GM04503 (cell line): ENCODE measurements around the gene TBX20.

Experiments
- DNase-seq: peaks from one replicate; pipeline ENCODE4 v3.0.0-alpha.2; 2012; ENCODE audit warnings: low read depth

TBX20 gene

DNA sequence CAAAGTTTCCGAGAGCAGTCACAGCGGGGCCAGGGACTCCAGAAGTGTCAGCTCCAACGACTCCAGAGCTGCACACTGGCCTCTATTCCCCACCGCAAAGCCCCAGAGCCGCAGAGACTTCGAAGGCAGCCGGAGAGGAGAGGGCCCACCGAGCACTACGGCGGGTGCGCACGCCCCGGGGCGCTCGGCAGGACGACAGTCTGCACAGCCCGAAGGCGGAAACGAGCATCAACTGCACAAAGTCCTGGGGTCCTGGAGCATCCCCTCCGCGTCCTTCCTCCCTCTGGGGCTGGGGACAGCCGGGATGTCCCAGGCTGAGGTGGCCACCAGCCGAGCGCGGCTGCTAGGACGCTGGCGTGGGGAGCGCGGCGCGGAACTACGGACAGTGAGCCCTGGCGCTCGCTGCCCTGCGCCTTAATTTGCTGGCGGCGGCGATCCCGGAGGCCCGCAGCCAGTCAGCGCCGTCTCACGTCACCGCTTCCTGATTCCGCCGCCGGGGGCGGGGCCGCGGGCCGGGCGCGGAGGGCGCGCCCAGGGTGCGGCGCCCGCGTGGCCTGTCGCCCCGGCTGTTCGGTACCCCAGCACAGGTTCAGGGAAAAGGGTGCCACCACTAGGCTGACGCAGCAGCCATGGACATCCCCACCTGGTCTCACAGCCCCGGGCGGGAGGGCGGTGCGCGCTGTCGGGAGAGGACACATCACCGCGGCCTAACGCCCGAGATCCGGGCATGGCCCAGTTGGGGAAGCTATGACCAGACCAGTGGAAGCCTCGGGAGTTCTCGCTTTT, at the start of gene TBX20:
TSS of gene TBX20 (minus strand) at position 391 of the 786 bp plus-strand sequence. CDS start 480 bp downstream, outside the sequence.
- no peak for DNase-seq

DNA sequence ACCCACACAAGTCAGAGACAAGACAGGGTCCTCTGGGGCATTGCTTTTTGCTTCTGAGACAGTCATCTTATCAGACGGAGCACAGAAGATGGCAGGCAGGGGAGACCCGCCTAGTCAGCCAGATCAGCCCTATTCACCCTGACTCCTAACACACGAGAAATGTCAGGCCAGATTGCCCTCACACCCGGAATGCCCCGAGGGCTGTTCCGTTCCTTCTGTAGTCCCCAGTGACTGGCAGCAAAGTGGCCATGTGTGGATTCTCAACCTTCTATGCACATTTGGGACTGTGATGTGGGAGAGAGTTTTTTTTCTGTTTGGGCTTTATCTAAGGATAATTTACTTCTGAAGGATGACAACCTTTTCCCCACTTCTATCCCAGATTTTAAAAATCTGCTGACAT, 35.5 kb upstream of the TBX20 start:
- DNase-seq, result no peak

DNA sequence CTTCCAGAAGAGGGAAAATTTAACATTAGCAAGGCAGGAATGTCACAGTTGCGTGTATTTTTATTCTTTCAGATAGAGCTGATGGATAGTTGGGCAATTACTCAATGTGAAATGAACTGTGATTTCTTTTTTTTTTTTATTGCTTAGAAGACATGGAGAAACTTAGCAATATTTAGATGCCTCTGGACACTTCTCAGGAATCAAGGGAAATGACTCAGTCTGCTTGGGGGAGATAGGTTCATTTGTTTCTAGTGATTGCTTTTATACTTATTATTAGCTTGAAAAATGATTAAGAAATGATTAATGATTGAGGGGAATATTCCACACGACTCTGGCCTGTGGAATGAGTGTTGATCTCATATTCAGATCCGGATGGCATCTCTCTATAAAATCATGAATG, 33.1 kb upstream of the TBX20 start:
- no peak for DNase-seq

DNA sequence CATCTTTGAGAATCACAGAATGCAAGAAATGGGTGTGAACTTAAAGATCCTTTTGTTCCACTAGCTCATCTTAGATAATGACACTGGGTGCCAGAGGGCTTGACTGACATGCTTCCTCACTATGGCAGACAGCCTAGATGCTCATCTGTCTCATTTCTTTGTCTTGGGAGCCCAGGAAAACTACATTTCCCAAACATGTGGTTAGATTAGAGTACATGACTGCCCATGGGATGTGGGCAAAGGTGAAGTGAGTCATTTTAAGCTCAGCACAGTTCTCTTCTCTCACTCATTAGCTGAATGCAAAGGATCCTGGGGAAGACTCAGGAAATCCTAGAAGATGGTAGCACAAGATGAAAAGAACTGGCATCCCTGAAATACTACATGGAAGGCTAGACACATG, 32.5 kb upstream of the TBX20 start:
- DNase-seq, result no peak

DNA sequence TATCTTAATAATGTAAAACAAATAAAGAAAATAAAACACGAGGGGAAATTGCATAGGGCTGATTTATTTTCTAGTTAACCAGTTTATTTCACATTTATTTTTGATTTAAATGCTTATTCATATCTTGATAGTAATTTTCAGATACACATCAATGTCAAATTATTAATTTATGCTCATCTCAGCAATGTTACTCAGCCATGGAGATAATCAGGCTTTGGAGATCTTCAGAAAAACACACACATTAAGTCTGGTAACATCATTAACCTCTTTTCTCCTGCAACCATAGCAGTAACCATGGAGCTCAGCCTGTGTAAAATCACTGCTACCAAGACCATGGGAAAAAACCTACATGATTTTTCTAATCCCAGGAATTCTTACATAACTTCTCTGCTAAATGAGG, 31.9 kb upstream of the TBX20 start:
- DNase-seq, result no peak

GRCh38 chr7:35280902-35281301, 27.0 kb upstream of the TBX20 start:
- no peak for DNase-seq

DNA sequence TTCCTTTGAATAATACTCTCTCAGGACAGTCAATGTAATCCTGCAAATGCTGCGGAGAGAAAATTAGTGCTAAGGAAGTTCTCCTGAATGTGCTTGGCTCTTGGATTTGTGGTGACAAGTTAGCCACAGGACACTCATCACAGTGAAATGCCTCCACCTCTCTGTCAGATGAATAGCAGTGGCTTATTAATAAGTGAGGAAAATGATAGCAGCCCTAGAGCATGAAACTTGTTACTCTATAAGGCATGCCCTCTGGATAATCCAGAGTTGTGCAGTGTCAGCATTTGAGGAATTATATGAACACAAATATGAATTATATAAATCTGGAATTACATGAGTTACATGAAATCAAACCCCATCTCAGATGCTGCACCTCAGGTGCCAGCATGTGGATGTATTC, 23.5 kb upstream of the TBX20 start:
- no peak for DNase-seq

GRCh38 chr7:35272246-35272645, 18.3 kb upstream of the TBX20 start:
- no peak for DNase-seq

DNA sequence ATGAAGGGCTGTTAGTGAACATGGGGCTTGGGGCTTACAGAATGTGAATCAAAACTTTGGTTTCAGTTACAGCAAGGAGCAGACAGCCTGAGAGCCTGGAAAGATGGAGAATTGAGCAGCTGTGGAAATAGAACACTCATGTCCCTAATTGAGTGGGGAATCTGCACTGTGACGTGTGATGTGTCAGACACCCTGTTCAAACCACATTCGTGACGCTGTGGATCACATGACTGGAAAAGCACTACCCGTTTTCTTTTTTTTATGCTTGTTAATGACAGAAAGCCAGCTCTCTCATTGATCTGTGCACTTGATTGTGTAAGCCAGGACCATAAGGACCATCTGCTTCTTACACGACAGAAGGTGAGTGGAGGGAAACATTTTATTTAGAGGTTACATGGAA, 15.1 kb upstream of the TBX20 start:
- no peak for DNase-seq

DNA sequence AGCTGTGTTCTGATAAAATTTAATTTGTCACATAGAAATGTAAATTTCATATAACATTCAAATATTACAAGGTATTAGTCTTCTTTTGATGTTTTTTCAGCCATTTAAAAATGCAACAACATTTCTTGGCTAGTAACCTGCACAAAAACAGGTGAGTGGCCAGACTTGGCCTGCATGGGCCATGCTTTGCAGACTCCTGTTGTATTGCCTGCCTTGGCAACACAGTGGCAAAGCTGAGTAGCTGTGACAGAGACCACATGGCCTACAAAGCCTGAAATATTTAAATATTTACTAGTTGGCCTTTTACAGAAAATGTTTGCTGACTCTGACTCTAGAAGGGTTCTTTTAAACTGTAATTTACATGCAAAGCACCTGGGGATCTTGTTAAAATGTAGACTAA, 13.5 kb upstream of the TBX20 start:
- no peak for DNase-seq

GRCh38 chr7:35263396-35263795, 9.5 kb upstream of the TBX20 start:
- no peak for DNase-seq

GRCh38 chr7:35261476-35262285, 7.8 kb upstream of the TBX20 start:
- DNase-seq, result no peak

- DNase-seq, result no peak
Observed at GRCh38 chr7:35261041-35261440, 7.1 kb upstream of the TBX20 start.

- DNase-seq, result no peak
Observed at GRCh38 chr7:35260246-35260645, 6.3 kb upstream of the TBX20 start.

DNA sequence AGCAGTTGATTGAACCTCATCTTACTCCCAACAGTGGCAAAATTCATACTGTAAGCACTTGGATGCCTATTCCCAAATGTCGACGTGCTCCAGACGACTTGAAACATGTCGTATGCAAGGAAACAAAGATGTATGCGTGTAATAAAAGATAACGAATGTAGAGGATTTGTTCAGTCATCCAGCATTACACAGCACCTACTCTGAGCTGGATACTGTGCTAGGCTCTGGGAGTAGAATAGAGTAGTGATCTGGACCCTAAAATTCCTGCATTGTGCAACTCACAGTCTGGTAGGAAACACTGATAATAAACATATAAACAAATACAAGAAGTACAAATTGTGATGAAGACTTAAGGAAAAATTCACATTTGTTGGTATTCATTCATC, 5.6 kb upstream of the TBX20 start:
- DNase-seq, result no peak

DNA sequence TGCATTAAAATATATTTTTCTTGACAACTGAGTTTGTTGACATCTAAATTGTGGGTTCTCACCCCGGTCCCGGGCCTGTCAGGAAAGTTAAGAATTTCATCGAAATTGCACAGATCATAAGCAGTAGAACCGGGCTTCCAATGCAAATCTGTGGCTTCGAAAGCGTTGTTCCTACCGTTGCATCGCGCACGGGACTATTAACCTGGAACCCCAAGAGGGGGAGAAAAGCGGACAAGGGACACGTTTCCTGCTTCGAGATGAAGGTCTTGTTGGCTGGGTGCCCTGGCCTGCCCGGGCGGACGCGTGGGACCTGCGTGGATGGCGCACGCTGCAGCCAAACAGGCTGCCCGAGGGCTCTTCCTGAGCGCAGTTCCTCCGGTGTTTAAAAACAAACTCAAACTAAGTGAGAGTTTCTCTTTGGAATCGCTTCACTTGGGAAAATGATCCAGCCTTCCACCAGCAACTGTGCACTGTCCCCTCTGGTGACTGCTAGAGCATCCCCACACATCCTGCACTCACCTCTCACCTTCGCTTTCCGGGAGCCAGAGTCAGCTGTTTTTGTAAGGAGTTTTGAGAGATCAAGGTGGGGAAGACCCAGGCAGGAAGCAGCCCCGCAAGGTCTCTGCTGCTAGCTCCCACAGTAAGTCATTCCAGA, 5.1 kb upstream of the TBX20 start:
- DNase-seq, result no peak

DNA sequence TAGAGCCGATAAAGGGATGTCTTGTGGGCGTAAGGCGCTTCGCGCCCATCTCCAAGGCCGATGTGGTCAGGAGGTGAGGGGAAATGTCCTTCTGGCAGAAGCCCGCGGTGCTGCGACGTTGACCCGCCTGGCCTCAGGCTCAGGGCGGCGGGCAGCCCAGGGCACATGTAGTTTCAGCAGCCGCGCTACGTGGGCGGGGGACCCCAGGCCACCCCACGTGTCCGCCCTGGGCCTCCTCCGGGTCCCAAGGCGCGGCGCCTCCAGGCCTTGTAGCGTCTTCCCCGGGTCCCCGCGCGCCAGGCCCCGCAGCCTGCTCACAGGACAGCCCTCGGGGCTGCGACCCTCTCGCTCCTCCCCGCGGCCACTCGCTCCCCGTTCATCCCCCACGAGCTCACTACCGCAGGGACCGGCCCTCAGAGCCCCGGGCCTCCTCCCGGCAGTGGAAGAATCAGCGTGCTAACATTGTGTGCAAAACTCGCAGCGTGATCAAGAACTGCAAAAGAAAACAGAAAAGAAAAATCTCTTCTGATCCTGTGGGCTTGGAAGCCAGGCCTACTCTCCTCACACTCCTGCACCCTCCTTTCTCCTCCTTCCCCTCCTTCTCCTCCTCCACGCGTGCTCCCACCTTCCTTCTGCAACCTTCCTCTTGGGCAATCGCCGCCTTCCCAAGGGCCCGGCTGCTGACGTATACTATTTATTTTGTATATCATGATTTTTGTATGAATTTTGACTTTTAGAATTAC, 4.4 kb upstream of the TBX20 start:
- no peak for DNase-seq

GRCh38 chr7:35257251-35258124, 3.6 kb upstream of the TBX20 start:
- no peak for DNase-seq

- DNase-seq, result no peak
Observed at GRCh38 chr7:35256256-35257175, 2.6 kb upstream of the TBX20 start.
